ENCODE data around the gene MC1R. TPM values are rescaled to one million over a fixed set of nuclear protein-coding genes. Genes with fewer than 3 reads are reported as not detected.

The MC1R gene
- total RNA-seq, 4 donors from 2014 or later: 0.77 to 6.2 (median 5.4) TPM

- Histone ChIP-seq H3K27ac (no peak overlapping the region), H3K4me1 (no peaks in the 10 kb centered on the region), H3K9me3 (no peaks in the 10 kb centered on the region), H3K4me3 (no peak overlapping the region), H3K36me3 (no peaks in the 10 kb centered on the region), H3K27me3 (no peaks in the 10 kb centered on the region)
- no peak for DNase-seq
- intact Hi-C loops (cut with DNase I; ENCODE audit: low total_unique reads): no loop called here
- no peak for TF ChIP-seq CTCF (IDR thresholded peaks at IDR 0.05)
- TF ChIP-seq POLR2A (IDR thresholded peaks at IDR 0.05): no peak
Measured at GRCh38 chr16:89957216-89957785, 38.6 kb downstream of the MC1R start.

- no peaks in the 10 kb centered on the region for H3K27me3 ChIP-seq
- H3K4me3 ChIP-seq: no peak overlapping the region
- no peaks in the 10 kb centered on the region for H3K36me3 ChIP-seq
- no peaks in the 10 kb centered on the region for H3K9me3 ChIP-seq
- intact Hi-C loops (cut with DNase I; ENCODE audit: low total_unique reads): no loop called here
- TF ChIP-seq CTCF (IDR thresholded peaks at IDR 0.05) (no peak), POLR2A (IDR thresholded peaks at IDR 0.05) (no peak)
- no peak for DNase-seq
- H3K27ac ChIP-seq: no peak overlapping the region
- no peaks in the 10 kb centered on the region for H3K4me1 ChIP-seq
Measured at GRCh38 chr16:89958068-89958467, 39.4 kb downstream of the MC1R start.

DNA sequence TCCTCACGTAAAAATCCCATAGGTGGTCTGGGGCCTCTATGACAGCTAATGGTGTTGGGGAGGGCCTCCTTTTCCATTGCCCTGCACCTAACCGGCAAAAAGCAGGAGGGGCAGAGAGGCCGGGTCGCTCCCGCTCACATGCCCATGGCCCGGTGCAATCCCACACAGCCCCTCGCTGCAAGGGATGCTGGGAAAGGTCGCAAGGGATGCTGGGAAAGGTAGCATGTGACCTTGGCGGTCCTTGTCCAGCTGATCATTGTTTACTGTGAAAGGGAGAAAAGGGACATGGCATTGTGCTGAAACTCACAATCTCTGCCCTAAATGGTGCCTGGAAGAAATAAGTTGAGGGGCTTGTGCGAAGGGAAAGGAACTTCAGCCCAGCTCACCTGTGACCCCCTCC lies 39.9 kb downstream of the MC1R start:
- Histone ChIP-seq H3K27me3 (no peaks in the 10 kb centered on the region), H3K9me3 (no peaks in the 10 kb centered on the region), H3K4me1 (no peaks in the 10 kb centered on the region), H3K36me3 (no peaks in the 10 kb centered on the region), H3K4me3 (no peak overlapping the region), H3K27ac (no peak overlapping the region)
- intact Hi-C loops (cut with DNase I; ENCODE audit: low total_unique reads): no loop called here
- TF ChIP-seq CTCF (IDR thresholded peaks at IDR 0.05) (no peak), POLR2A (IDR thresholded peaks at IDR 0.05) (no peak)
- DNase-seq: no peak

GRCh38 chr16:89960966-89961365 lies 42.3 kb downstream of the MC1R start:
- H3K9me3 ChIP-seq: no peaks in the 10 kb centered on the region
- intact Hi-C loops (cut with DNase I; ENCODE audit: low total_unique reads): no loop called here
- TF ChIP-seq CTCF (IDR thresholded peaks at IDR 0.05): no peak
- TF ChIP-seq POLR2A (IDR thresholded peaks at IDR 0.05): no peak
- H3K36me3 ChIP-seq: no peaks in the 10 kb centered on the region
- H3K4me1 ChIP-seq: no peaks in the 10 kb centered on the region
- no peak for DNase-seq
- H3K27ac ChIP-seq: no peak overlapping the region
- H3K4me3 ChIP-seq: no peak overlapping the region
- H3K27me3 ChIP-seq: no peaks in the 10 kb centered on the region

DNA sequence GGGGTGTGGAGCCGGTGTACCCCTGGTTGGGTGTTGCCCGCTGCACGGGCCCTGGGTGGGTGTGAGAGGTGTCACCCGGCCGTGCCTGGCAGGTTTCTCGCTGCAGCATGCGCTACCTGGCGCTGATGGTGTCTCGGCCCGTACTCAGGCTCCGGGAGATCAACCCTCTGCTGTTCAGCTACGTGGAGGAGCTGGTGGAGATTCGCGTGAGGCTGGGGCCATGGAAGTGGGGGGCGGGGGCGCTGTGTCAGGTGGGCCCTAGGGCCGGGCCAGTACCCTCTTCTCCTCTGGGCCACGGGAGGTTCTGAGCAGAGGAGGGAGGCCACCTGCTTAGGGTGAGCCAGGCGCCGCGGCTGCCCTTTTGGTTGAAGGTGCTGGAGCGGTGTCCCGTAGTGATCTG lies 43.3 kb downstream of the MC1R start:
- no peak for DNase-seq
- no peaks in the 10 kb centered on the region for H3K4me1 ChIP-seq
- H3K36me3 ChIP-seq: no peaks in the 10 kb centered on the region
- H3K4me3 ChIP-seq: no peak overlapping the region
- H3K27ac ChIP-seq: no peak overlapping the region
- no peaks in the 10 kb centered on the region for H3K27me3 ChIP-seq
- no peaks in the 10 kb centered on the region for H3K9me3 ChIP-seq
- TF ChIP-seq POLR2A (IDR thresholded peaks at IDR 0.05) (no peak), CTCF (IDR thresholded peaks at IDR 0.05) (no peak)
- intact Hi-C loops (cut with DNase I; ENCODE audit: low total_unique reads): no loop called here

All from uterus (tissue), 4 donors.